Measurements from ENCODE around the gene DISP3.

The DISP3 gene

GRCh38 chr1:11434926-11435325 is 44.0 kb upstream of the DISP3 start:
- no peak for DNase-seq (ENCODE audit: low spot score)
- ChIA-PET CTCF (interaction anchor here (0.6 kb wide), 1 partner anchor 164 kb away, joined by 3 read pairs; no protein-coding TSS in a partner anchor), POLR2A (ENCODE audit: low non-redundant PET) (no interaction called here)
- H3K27ac ChIP-seq, result no peak overlapping the region
- TF ChIP-seq CTCF (conservative IDR thresholded peaks at IDR 0.05; ENCODE audit: low read depth), result no peak

GRCh38 chr1:11438996-11439395 is 40.0 kb upstream of the DISP3 start:
- TF ChIP-seq CTCF (conservative IDR thresholded peaks at IDR 0.05; ENCODE audit: low read depth), result no peak

GRCh38 chr1:11441211-11441952 is 37.6 kb upstream of the DISP3 start:
- no peak for DNase-seq (ENCODE audit: low spot score)
- CTCF ChIA-PET, result no interaction called here
- TF ChIP-seq CTCF (conservative IDR thresholded peaks at IDR 0.05; ENCODE audit: low read depth), result no peak
- POLR2A ChIA-PET (ENCODE audit: low non-redundant PET), result no interaction called here
- no peak overlapping the region for H3K27ac ChIP-seq

More at GRCh38 chr1:11438996-11439395, 40.0 kb upstream of the DISP3 start:
- ChIA-PET POLR2A (ENCODE audit: low non-redundant PET) (no interaction called here), CTCF (interaction anchor here (0.5 kb wide), 1 partner anchor 21 kb away, joined by 4 read pairs; no protein-coding TSS in a partner anchor)
- no peak for DNase-seq (ENCODE audit: low spot score)
- H3K27ac ChIP-seq, result no peak overlapping the region

GRCh38 chr1:11443043-11443442 is 35.9 kb upstream of the DISP3 start:
- no peak overlapping the region for H3K27ac ChIP-seq
- DNase-seq (ENCODE audit: low spot score), result no peak
- CTCF ChIA-PET, result interaction anchor here (0.6 kb wide), 1 partner anchor 10 kb away, joined by 3 read pairs; no protein-coding TSS in a partner anchor
- POLR2A ChIA-PET (ENCODE audit: low non-redundant PET), result no interaction called here
- no peak for TF ChIP-seq CTCF (conservative IDR thresholded peaks at IDR 0.05; ENCODE audit: low read depth)

GRCh38 chr1:11443961-11444658 is 34.8 kb upstream of the DISP3 start:
- ChIA-PET POLR2A (ENCODE audit: low non-redundant PET) (no interaction called here), CTCF (no interaction called here)
- no peak for TF ChIP-seq CTCF (conservative IDR thresholded peaks at IDR 0.05; ENCODE audit: low read depth)
- DNase-seq (ENCODE audit: low spot score), result no peak
- H3K27ac ChIP-seq, result no peak overlapping the region

GRCh38 chr1:11444907-11445306 is 34.0 kb upstream of the DISP3 start:
- H3K27ac ChIP-seq, result no peak overlapping the region
- ChIA-PET CTCF (no interaction called here), POLR2A (ENCODE audit: low non-redundant PET) (no interaction called here)
- no peak for TF ChIP-seq CTCF (conservative IDR thresholded peaks at IDR 0.05; ENCODE audit: low read depth)
- DNase-seq (ENCODE audit: low spot score), result no peak
